ENCODE measurements around the gene HOXA6.
A peak's percentile ranks its signal among the peaks of the same experiment; 100 is the strongest.

GRCh38 chr7:27171637-27172314, 24.2 kb upstream of the HOXA6 start:
- TF ChIP-seq, protein P1, sequence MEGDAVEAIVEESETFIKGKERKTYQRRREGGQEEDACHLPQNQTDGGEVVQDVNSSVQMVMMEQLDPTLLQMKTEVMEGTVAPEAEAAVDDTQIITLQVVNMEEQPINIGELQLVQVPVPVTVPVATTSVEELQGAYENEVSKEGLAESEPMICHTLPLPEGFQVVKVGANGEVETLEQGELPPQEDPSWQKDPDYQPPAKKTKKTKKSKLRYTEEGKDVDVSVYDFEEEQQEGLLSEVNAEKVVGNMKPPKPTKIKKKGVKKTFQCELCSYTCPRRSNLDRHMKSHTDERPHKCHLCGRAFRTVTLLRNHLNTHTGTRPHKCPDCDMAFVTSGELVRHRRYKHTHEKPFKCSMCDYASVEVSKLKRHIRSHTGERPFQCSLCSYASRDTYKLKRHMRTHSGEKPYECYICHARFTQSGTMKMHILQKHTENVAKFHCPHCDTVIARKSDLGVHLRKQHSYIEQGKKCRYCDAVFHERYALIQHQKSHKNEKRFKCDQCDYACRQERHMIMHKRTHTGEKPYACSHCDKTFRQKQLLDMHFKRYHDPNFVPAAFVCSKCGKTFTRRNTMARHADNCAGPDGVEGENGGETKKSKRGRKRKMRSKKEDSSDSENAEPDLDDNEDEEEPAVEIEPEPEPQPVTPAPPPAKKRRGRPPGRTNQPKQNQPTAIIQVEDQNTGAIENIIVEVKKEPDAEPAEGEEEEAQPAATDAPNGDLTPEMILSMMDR (IDR thresholded peaks at IDR 0.05) = peak in 1 of 4 experiments; percentile 5
- no peak for TF ChIP-seq POLR2AphosphoS5 (IDR thresholded peaks at IDR 0.05)
- TF ChIP-seq POLR2A (IDR thresholded peaks at IDR 0.05) = no peak
